H1 (cell line): ENCODE results near the gene DHRS9. TPM values are rescaled to one million over a fixed set of nuclear protein-coding genes. Genes with fewer than 3 reads are reported as not detected.

Source experiments
- CBX8 ChIP-seq: fragments of 300-800, 300-1000 bp; sonication (generic); IDR thresholded peaks from 2 replicates; pipeline ENCODE4 v1.7.1; 2016; ENCODE audit warnings: low read depth, low read length, borderline replicate concordance
- CHD2 ChIP-seq: IDR thresholded peaks from 2 replicates; pipeline ENCODE4 v1.6.1; 2012; ENCODE audit warnings: low read length, improper control_type of control experiment
- HDAC2 ChIP-seq, 2 experiments: fragments of 300-600 bp in 1 of 2; sonication (generic) in 1 of 2; IDR thresholded peaks; 2 replicates each; pipeline ENCODE4 v1.6.1; 2011 to 2012; ENCODE audit warnings: low read depth in 2 of 2, low read length in 2 of 2, mild to moderate bottlenecking in 2 of 2, moderate library complexity in 2 of 2, borderline replicate concordance in 1 of 2, inconsistent platforms in 1 of 2
- KDM5A ChIP-seq: fragments of 200-600 bp; IDR thresholded peaks from 2 replicates; pipeline ENCODE4 v1.7.1; 2012; ENCODE audit warnings: mild to moderate bottlenecking, low read length, inconsistent platforms, mixed read lengths
- PHF8 ChIP-seq: fragments of 200-600 bp; sonication (generic); conservative IDR thresholded peaks from 2 replicates; pipeline ENCODE4 v1.7.1; 2012; ENCODE audit warnings: low read depth, mild to moderate bottlenecking, inconsistent platforms, low read length, moderate library complexity
- RNF2 ChIP-seq: fragments of 200-900, 300-1000 bp; sonication (generic); IDR thresholded peaks from 2 replicates; pipeline ENCODE4 v1.7.1; 2016; ENCODE audit warnings: borderline replicate concordance, low read depth, mild to moderate bottlenecking, antibody characterized with exemption, low read length; ENCODE audit not compliant: poor library complexity, severe bottlenecking; ENCODE audit errors: missing control alignments
- SIN3A ChIP-seq, 2 experiments: IDR thresholded peaks in 1 of 2; conservative IDR thresholded peaks in 1 of 2; 2 replicates each; pipeline ENCODE4 v1.6.1; 2011 to 2012; ENCODE audit warnings: low read length in 2 of 2, improper control_type of control experiment in 1 of 2, low read depth in 1 of 2, mild to moderate bottlenecking in 1 of 2
- TAF7 ChIP-seq: optimal IDR thresholded peaks from 2 replicates; pipeline ENCODE3; 2011; ENCODE audit warnings: low read depth, mild to moderate bottlenecking, inconsistent platforms, low read length, moderate library complexity, borderline replicate concordance
- TCF12 ChIP-seq: IDR thresholded peaks from 2 replicates; pipeline ENCODE4 v1.6.1; 2011; ENCODE audit warnings: low read depth, mild to moderate bottlenecking, low read length
- polyA plus RNA-seq, 7 experiments: library from polyadenylated mRNA; depleted of rRNA in 3 of 7; stranded (reverse) in 5 of 7; unstranded in 2 of 7; fragments of >200 nt in 5 of 7; fragments of 200-250 nt in 2 of 7; gene quantifications; 1 replicate in 5 of 7; 2 replicates in 1 of 7; 4 replicates in 1 of 7; pipeline versions ENCODE4 v1.2.1 to v1.2.3, GENCODE V29; 2011 to 2013; ENCODE audit warnings: missing spikeins in 2 of 7, mixed read lengths in 2 of 7
- total RNA-seq: library from RNA; stranded (reverse); fragmentation: NEBNext Ultra II Directional; extraction: Animal tissue kit (Norgen Biotek cat#: 25700); gene quantifications from 2 replicates; pipeline ENCODE4 v1.2.1, GENCODE V29; 2021

The DHRS9 gene
- total and polyA plus RNA-seq, 2 of the 8 experiments (the other 6 are each of a cell fraction or from before 2014, with no cell fraction given): not detected

DNA sequence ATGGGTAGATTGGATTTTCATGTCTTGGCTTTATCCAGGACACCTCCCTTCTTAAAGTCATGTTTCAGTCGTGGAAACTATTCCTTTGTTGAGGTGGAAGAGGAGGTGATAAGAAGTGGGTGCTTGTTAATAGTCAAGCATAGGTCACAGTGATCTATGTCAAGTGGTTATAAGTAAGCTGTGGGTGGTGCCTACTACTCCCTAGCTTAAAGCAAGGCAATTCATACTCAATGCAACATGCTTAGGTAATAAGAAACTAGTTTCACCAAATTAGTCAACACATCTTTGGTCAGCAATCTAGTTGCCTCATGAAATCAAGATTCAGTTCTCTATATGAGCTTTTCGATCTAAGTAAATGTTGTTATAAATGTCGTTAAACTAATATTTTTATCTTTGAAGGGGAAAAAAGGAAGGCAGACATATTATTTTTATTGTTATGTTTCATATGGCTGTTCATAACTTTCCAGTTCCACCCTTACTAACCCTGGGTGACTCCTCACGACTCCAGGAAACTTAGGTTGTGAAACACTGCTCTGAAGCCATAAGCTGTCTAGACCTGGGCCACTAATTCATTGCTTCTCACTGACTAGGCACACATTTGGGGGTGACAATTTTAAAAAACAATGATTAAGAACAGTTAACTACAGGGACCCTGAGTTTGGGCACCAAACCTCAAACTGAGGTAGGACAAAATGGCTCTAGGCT lies 32.5 kb upstream of the DHRS9 start (continued):
- TF ChIP-seq RNF2: no peak
- no peak for TF ChIP-seq CHD2
- no peak for TF ChIP-seq TCF12
- TF ChIP-seq TAF7: no peak
- TF ChIP-seq PHF8: no peak
- no peak for TF ChIP-seq SIN3A (conservative IDR thresholded peaks at IDR 0.05 in 1 of 2, IDR thresholded peaks at IDR 0.05 in 1 of 2; ENCODE audit: low read depth in 1 of 2, low read length in 2 of 2)
- no peak for TF ChIP-seq CBX8
- no peak for TF ChIP-seq HDAC2 (IDR thresholded peaks at IDR 0.05; ENCODE audit: borderline replicate concordance in 1 of 2, low read depth in 2 of 2, low read length in 2 of 2)
- no peak for TF ChIP-seq KDM5A
